Kidney tubule cell (primary cell): Measurements from ENCODE around the gene XXYLT1.
A peak's percentile ranks its signal among the peaks of the same experiment; 100 is the strongest.
"Not testable (repeated sequence)": the region's sequence is repeated elsewhere in the genome, so short reads cannot be mapped to it uniquely, and the experiment has no call there.

ENCODE experiments used
- DNase-seq: peaks from one replicate; pipeline ENCODE4 v3.0.0-alpha.2; 2018; ENCODE audit warnings: low spot score

Gene XXYLT1

GRCh38 chr3:195270817-195271409 lies at the start of gene XXYLT1:
Gene XXYLT1, minus strand, starts transcription at chr3:195271159. Its CDS starts 101 bp downstream, at chr3:195271058.
- DNase-seq: peak; percentile 87

GRCh38 chr3:195319060-195319459 lies 48.1 kb upstream of the XXYLT1 start:
- DNase-seq: no peak

GRCh38 chr3:195312714-195313113 lies 41.8 kb upstream of the XXYLT1 start:
- no peak for DNase-seq

- DNase-seq: peak; percentile 6
Observed at GRCh38 chr3:195307711-195308110, 36.8 kb upstream of the XXYLT1 start.

- DNase-seq: no peak
Observed at GRCh38 chr3:195306369-195306768, 35.4 kb upstream of the XXYLT1 start.

- DNase-seq: no peak
Observed at GRCh38 chr3:195302431-195302830, 31.5 kb upstream of the XXYLT1 start.

- no peak for DNase-seq
Observed at GRCh38 chr3:195297446-195297845, 26.5 kb upstream of the XXYLT1 start.

GRCh38 chr3:195296662-195297061 lies 25.7 kb upstream of the XXYLT1 start:
- DNase-seq: no peak

GRCh38 chr3:195291121-195291520 lies 20.2 kb upstream of the XXYLT1 start:
- DNase-seq: no peak

- DNase-seq: not testable (repeated sequence)
Observed at GRCh38 chr3:195290643-195291042, 19.7 kb upstream of the XXYLT1 start.

GRCh38 chr3:195286115-195286872 lies 15.3 kb upstream of the XXYLT1 start:
- DNase-seq: no peak

GRCh38 chr3:195285372-195285771 lies 14.4 kb upstream of the XXYLT1 start:
- DNase-seq: no peak

- no peak for DNase-seq
Observed at GRCh38 chr3:195284842-195285241, 13.9 kb upstream of the XXYLT1 start.

- no peak for DNase-seq
Observed at GRCh38 chr3:195282961-195283360, 12.0 kb upstream of the XXYLT1 start.

GRCh38 chr3:195274259-195274966 lies 3.5 kb upstream of the XXYLT1 start:
- no peak for DNase-seq

GRCh38 chr3:195271410-195272243 lies 668 bp upstream of the XXYLT1 start:
- DNase-seq: peak; percentile 87

GRCh38 chr3:195270079-195270816 lies 711 bp downstream of the XXYLT1 start:
- DNase-seq: peak; percentile 62

GRCh38 chr3:195269375-195270078 lies 1.4 kb downstream of the XXYLT1 start:
- no peak for DNase-seq

GRCh38 chr3:195268576-195269309 lies 2.2 kb downstream of the XXYLT1 start:
- no peak for DNase-seq

GRCh38 chr3:195267096-195267495 lies 3.9 kb downstream of the XXYLT1 start:
- DNase-seq: no peak
